HT1080 (cell line): ENCODE measurements around the gene RRN3. TPM values are rescaled to one million over a fixed set of nuclear protein-coding genes. Genes with fewer than 3 reads are reported as not detected.
"Not testable (repeated sequence)": the region's sequence is repeated elsewhere in the genome, so short reads cannot be mapped to it uniquely, and the experiment has no call there.

Experiments used
- DNase-seq: peaks from one replicate; pipeline ENCODE4 v3.0.0-alpha.2; 2015; ENCODE audit warnings: low read depth
- small RNA-seq: library from RNA; depleted of rRNA; stranded (forward); fragments of <200 nt; gene quantifications from one replicate; pipeline ENCODE3, GENCODE V24; 2014
- total RNA-seq: library from RNA; depleted of rRNA; stranded (reverse); fragments of >200 nt; shearing (Covaris generic); gene quantifications from 2 replicates; pipeline ENCODE4 v1.2.3, GENCODE V29; 2014; rRNA removed

RRN3 gene
- total RNA-seq, 1 experiment from 2014 or later, result 45.4 TPM

- DNase-seq, result not testable (repeated sequence)
These were observed 65.7 kb downstream of the RRN3 start for GRCh38 chr16:15028345-15028715.

- not testable (repeated sequence) for DNase-seq
These were observed 66.3 kb downstream of the RRN3 start for GRCh38 chr16:15027503-15028344.

- DNase-seq, result not testable (repeated sequence)
These were observed 67.0 kb downstream of the RRN3 start for GRCh38 chr16:15027051-15027450.

- DNase-seq, result peak; percentile 85
These were observed 68.7 kb downstream of the RRN3 start for GRCh38 chr16:15025234-15025951.

- not testable (repeated sequence) for DNase-seq
These were observed 69.2 kb downstream of the RRN3 start for GRCh38 chr16:15024858-15025199.

GRCh38 chr16:15023381-15024077 is 70.5 kb downstream of the RRN3 start:
- DNase-seq, result not testable (repeated sequence)

GRCh38 chr16:15022194-15022593 is 71.9 kb downstream of the RRN3 start:
- DNase-seq, result peak; percentile 39

- DNase-seq, result peak; percentile 24
These were observed 72.6 kb downstream of the RRN3 start for GRCh38 chr16:15021429-15021828.

GRCh38 chr16:15016951-15017580 is 77.0 kb downstream of the RRN3 start:
- peak; percentile 65 for DNase-seq

- DNase-seq, result not testable (repeated sequence)
These were observed 77.7 kb downstream of the RRN3 start for GRCh38 chr16:15016354-15016753.

- not testable (repeated sequence) for DNase-seq
These were observed 78.4 kb downstream of the RRN3 start for GRCh38 chr16:15015671-15016070.

- not testable (repeated sequence) for DNase-seq
These were observed 81.1 kb downstream of the RRN3 start for GRCh38 chr16:15012941-15013340.

Small RNA genes lying within 50 kb of the gene (small RNA-seq; reads per million reads assigned to genes)
- gene MIR1972-1, result not detected

Other genes with a start within 250 kb of the RRN3 start
- 16.3 and 17.8 TPM in 2 replicates for gene NPIPA1, start 156.8 kb downstream of the RRN3 start, total RNA-seq
- 32.4 and 42.1 TPM in 2 replicates for gene PDXDC1, start 119.2 kb downstream of the RRN3 start, total RNA-seq
- gene NTAN1, start 38.2 kb downstream of the RRN3 start, total RNA-seq, result 68.0 and 85.5 TPM in 2 replicates